NB4 (cell line): Measurements from ENCODE around the gene HS3ST2.

Experiments used
- MAX ChIP-seq: IDR thresholded peaks from 2 replicates; pipeline ENCODE4 v1.6.1; 2011; ENCODE audit warnings: low read depth, low read length
- MYC ChIP-seq: IDR thresholded peaks from 2 replicates; pipeline ENCODE4 v1.6.1; 2011; ENCODE audit warnings: low read depth, low read length
- POLR2A ChIP-seq: IDR thresholded peaks from 2 replicates; pipeline ENCODE4 v1.6.1; 2011; ENCODE audit warnings: mild to moderate bottlenecking; ENCODE audit not compliant: insufficient read length; ENCODE audit errors: extremely low read depth
- TF ChIP-seq, protein P1 (sequence below): IDR thresholded peaks from one replicate; pipeline ENCODE4 v1.5.1; 2012; ENCODE audit warnings: low read depth, low read length

DNA sequence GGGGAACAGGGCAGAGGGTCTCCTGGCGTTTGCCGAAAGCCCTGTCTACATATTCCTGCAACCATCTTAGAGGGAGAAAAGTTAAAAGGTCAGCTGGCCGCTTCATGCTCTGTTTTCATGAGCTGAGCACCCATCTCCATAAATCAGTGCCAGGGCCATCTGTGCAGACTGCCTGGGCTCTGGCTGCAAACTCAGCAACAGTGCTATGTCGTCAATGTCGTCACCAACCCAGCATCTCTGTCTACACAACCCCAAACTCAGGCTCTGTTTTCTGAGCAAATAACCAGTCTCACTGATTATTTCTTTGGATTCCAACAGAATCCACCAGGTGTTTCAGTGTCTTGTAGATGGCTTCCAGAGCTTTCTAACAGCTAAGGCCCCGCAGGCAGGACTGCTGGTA lies 65.0 kb downstream of the HS3ST2 start:
- TF ChIP-seq, protein P1, sequence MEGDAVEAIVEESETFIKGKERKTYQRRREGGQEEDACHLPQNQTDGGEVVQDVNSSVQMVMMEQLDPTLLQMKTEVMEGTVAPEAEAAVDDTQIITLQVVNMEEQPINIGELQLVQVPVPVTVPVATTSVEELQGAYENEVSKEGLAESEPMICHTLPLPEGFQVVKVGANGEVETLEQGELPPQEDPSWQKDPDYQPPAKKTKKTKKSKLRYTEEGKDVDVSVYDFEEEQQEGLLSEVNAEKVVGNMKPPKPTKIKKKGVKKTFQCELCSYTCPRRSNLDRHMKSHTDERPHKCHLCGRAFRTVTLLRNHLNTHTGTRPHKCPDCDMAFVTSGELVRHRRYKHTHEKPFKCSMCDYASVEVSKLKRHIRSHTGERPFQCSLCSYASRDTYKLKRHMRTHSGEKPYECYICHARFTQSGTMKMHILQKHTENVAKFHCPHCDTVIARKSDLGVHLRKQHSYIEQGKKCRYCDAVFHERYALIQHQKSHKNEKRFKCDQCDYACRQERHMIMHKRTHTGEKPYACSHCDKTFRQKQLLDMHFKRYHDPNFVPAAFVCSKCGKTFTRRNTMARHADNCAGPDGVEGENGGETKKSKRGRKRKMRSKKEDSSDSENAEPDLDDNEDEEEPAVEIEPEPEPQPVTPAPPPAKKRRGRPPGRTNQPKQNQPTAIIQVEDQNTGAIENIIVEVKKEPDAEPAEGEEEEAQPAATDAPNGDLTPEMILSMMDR, result no peak
- TF ChIP-seq POLR2A (no peak), MYC (no peak), MAX (no peak)
